ENCODE results near the gene ATP1B4.
A peak's percentile ranks its signal among the peaks of the same experiment; 100 is the strongest.

The ATP1B4 gene

DNA sequence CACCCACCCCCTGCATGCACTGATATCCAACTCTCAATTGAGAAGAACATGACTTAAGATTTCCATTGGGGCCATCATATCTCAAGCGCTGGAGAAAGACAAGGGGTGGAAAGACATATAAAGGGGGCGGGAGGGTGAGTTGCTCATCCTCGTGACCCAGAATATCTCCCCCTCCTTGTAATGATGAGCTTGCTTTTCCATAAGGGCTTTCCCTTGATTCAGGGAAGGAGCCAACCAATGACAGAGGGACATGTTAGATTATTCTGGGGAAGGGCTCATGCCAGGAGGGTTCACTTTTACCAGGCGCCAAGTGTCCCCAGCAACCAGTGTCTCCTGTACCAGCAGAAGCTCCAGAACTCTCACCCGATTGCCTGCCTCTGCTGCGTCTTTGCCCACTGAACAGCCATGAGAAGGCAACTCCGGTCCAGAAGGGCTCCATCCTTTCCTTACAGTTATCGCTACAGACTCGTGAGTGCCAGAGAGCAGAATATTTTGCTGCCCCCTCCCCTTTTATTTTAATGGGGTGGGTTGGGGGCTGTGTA lies at the start of gene ATP1B4:
ATP1B4 (plus strand) TSS at position 326 of the 542 bp plus-strand sequence; CDS start at position 406, 80 bp downstream.
- DNase-seq = no peak

- DNase-seq = no peak
Measured at GRCh38 chrX:120315776-120316175, 46.1 kb upstream of the ATP1B4 start.

DNA sequence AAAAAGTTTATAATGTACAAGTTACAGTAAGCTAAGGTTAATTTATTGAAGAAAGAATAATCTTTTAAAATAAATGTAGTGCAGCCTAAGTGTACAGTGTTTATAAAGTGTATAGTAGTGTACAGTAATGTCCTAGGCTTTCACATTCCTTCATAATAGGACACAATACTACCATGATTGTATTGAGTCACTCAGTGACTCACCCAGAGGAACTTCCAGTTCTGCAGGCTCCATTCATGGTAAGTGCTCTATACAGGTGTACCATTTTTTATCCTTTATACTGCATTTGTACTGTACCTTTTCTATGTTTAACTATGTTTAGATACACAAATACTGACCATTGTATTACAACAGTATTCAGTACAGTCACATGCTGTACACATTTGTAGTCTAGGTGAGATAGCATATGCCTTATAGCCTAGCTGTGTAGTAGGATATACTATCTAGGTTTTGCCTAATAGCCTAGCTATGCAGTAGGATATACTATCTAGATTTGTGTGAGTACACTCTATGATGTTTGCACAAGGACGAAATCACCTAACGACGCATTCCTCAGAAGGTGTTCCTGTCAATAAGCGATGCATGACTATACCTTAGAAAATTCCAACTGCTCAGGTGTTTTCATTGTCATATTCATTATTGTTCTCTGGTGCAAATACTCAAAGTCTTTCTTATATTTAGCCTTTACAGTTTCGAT lies 45.2 kb upstream of the ATP1B4 start:
- no peak for DNase-seq

GRCh38 chrX:120318411-120318810 lies 43.5 kb upstream of the ATP1B4 start:
- no peak for DNase-seq

GRCh38 chrX:120321520-120322281 lies 40.2 kb upstream of the ATP1B4 start:
- no peak for DNase-seq

- no peak for DNase-seq
Measured at GRCh38 chrX:120331116-120331515, 30.8 kb upstream of the ATP1B4 start.

- DNase-seq = no peak
Measured at GRCh38 chrX:120332394-120332793, 29.5 kb upstream of the ATP1B4 start.

- DNase-seq = peak; percentile 19
Measured at GRCh38 chrX:120334151-120334550, 27.7 kb upstream of the ATP1B4 start.

GRCh38 chrX:120334603-120335002 lies 27.3 kb upstream of the ATP1B4 start:
- no peak for DNase-seq

DNA sequence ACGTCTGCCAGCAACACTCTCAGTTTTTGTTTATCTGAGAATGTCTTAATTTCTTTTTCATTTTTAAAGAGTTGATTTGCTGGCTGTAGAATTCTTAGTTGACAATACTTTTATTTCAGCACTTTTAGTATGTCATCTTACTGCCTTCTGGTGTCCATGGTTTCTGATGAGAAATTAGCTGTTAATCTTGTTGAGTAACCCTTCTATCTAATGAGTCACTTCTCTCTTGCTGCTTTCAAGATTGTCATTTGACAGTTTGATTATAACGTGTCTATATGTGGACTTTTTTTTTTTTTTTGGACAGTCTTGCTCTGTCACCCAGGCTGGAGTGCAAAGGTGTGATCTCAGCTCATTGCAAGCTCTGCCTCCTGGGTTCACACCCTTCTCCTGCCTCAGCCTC lies 26.6 kb upstream of the ATP1B4 start:
- no peak for DNase-seq

GRCh38 chrX:120336899-120337298 lies 25.0 kb upstream of the ATP1B4 start:
- no peak for DNase-seq

GRCh38 chrX:120344566-120344965 lies 17.3 kb upstream of the ATP1B4 start:
- DNase-seq = peak; percentile 17

DNA sequence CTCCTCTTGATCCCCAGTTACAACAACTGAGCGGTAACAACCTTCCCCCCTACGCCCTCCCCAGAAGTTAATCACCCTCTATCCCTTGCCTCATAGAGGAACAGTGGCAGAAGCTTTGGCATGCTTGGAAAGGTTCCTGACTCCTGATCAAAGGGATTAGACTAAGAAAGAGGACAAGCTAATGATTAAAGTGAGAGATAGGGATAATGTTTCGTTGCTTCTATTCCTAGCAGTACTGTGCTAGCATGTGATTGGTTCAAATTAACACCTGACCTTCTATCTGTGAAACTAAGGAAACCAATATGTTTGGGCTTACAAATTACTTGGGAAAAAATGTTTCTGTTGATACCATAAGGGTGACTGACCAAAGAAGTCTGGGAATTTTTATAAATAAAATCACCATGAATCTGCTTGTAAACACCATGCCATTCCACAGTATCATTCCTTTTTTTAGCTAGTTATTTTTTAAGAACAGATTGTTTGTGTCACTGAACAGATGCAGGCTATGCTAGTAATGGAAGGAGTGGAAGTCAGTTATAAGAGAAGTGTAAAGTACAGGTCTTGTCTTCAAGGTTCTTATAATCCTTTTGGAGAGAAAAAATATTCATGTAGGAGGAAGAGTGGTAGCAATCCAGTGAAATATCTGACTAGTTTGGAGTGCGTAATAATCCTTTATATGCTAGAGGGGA lies 11.3 kb upstream of the ATP1B4 start:
- DNase-seq = no peak

GRCh38 chrX:120356084-120356483 lies 5.8 kb upstream of the ATP1B4 start:
- no peak for DNase-seq

DNA sequence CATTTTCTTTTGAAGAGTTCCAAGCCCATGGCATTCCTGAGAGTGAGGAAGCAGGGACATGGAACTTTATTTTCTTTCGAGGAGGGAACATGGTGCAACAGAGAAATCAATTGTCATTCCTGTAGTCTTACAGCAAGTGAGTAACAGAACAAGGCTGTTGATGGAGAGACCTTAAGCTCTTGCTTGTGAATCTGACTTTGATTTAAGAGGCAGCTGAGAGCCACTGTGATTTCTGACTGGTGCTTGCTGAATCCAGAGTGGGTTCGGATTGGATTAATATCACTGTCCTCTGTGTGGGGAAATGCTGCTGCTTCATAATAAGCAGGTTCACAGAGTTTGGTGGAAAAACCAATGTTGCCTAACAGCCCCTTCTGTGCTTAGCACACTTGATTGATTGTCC lies 4.7 kb upstream of the ATP1B4 start:
- no peak for DNase-seq

DNA sequence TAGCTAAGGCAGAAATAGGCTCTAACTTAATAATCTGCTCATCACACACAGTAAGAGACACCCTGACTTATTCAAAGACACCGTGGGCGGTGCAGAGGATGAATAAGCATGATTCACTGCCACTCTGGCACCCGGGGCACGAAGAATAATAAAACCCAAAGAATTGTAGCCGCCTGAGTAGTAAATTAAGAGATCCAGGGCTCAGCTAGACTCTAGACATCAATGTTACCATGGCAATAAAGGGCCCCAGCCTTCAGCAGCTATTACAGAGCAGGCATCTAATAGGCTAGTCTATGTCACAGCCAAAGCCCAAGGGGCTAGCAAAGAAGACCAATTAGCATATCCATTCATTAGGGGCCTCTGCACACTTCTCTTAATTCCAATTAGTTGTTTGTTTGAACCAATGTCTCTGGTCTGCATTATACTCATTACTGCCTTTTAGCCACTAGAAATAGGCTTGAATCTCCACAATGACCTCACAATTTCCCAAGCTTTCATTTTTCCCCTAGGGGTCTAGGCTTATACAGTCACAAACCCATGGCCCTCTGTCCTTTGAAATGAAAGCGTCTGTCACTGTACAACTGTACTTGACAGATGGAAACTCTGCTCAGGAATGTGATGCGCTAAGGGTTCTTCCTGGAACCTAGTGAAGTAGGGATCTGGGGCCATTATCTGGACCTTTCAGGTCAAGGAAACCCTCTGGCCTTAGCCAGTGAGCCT lies 3.0 kb upstream of the ATP1B4 start:
- DNase-seq = no peak

DNA sequence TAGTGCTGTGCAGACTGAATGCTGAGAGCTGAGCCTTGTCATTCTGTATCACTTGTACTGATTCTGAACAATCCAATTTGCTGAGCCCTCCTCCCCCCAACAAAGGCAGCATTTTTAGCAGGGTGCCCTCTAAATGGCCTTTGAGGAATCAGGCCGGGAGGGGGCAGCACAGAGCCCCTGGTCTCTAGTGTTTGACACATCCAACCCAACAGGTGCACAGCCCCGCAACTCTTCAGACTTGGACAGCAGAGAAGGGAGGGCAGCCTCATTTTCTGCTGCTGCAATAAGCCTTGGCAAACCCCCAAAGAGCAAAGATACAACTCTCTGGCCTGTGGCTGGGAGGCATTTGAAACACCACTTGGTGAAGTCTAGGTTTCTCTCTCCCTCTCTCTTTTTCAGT lies 3.4 kb downstream of the ATP1B4 start:
- peak; percentile 44 for DNase-seq

DNA sequence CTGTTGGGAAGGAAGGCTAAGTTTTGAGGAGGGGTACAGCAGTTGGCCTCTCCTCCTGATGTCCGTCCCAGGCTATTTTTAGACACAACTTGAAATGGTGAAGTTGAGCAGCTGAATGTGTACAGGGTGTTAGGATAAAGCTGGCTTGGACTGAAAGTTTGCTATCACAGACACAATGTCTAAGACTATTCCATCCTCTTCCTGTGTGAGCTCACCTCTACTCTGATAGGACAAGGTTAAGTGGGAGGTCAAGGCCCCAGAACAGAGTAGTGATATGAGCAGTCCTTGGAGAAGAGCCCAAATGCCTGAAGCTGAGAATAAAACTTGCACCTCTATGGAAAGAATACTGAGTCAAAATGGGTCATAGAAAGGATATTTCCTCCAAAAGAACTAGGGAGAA lies 4.1 kb downstream of the ATP1B4 start:
- DNase-seq = no peak

DNA sequence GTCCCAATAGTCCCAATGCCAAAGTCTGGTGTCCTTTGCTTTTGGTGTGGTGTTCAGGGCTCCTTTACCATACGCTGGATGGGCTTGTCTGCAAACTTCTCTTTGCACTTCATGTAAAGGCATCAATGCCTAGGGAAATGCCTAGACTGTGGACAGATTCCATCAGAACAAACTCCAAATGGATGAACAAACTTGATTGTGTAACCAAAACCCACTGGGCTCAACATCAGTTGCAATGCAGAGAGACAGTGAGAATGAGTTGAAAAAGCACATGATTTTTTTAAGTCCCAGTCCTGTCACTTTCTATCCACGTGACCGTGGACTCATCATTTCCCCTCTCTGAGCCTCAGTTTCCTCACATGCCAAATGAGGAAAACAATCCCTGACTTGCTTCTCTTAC lies 4.9 kb downstream of the ATP1B4 start:
- DNase-seq = no peak

DNA sequence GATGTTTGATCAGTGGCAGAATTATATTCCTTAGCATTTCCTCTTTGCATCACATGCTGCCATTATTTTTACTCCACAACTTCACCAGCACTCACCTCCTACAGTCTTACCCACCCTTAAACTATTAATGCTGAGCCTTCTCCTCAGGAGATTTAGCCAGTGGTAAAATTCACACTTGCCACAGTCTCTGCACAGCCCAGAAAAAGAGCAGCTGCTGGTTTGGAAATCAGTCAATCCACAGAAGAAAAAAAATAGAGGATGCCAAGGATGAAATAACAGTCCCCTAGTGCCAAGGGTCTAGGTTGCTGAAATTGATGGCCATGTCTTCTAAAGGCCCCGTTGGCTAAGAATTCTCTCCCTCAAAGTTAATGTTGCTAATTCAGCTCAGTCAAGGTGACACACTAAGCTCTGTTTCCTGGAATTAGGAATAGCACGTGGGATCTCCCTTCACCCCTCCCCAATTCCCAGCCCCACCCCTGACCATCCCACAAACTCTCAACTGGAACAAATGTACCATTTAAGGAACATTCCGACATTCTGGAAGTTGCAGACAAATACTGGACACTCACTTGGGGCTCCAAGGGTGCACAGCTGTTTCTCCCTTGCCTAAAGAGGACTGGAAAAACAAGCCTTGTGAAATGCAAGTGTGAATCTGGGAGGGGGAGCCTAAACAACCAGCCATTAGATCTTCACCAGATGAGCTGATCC lies 5.7 kb downstream of the ATP1B4 start:
- no peak for DNase-seq

- no peak for DNase-seq
Measured at GRCh38 chrX:120372667-120373370, 10.9 kb downstream of the ATP1B4 start.

DNA sequence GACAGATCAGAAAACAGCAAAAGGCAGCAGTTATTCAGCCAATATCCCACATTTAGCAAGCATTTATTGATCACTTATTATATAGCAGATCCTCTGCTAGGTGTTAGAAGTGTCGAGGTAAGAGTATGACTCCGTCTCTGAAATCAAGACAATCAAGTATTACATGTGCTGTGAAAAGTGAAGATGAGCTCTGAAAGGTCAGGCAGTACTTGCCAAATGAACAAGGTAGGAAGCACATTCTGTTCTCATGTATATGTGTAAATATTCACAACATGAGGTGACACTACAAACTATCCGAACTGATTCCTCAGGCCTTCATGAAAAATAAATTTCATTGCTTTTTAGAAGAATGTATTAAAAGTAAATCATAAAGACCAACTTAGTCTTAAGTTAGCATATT lies 15.3 kb downstream of the ATP1B4 start:
- DNase-seq = no peak
